SK-N-SH treated with all-trans-retinoic acid at 6 μM for 48 hours (cell line): ENCODE data around the gene EDIL3.

Experiments used
- ATAC-seq: fragments of 200-7000 bp; cut with Tn5 transposase; 3 replicates; pipeline ENCODE4 v1.9.1; 2020; ENCODE audit warnings: mild to moderate bottlenecking, moderate library complexity
- ARNTL ChIP-seq: fragments of 450-650 bp; formaldehyde crosslinking; IDR thresholded peaks from 2 replicates; pipeline ENCODE4 v1.5.0; 2020; ENCODE audit warnings: low read depth, mild to moderate bottlenecking, moderate library complexity, borderline replicate concordance
- BACH2 ChIP-seq: fragments of 250-450 bp; sonication (Bioruptor Pico); IDR thresholded peaks from 2 replicates; pipeline ENCODE4 v1.9.0; 2021; ENCODE audit warnings: mild to moderate bottlenecking, borderline replicate concordance
- CSDC2 ChIP-seq: fragments of 250-450 bp; sonication (Bioruptor Pico); IDR thresholded peaks from 2 replicates; pipeline ENCODE4 v1.5.0; 2020; ENCODE audit warnings: mild to moderate bottlenecking, moderate library complexity
- ESRRG ChIP-seq: fragments of 250-450 bp; sonication (Bioruptor Pico); IDR thresholded peaks from 2 replicates; pipeline ENCODE4 v1.6.1; 2021; ENCODE audit warnings: mild to moderate bottlenecking
- GLIS3 ChIP-seq: fragments of 250-450 bp; sonication (Bioruptor Pico); IDR thresholded peaks from 2 replicates; pipeline ENCODE4 v1.5.0; 2020; ENCODE audit warnings: mild to moderate bottlenecking, moderate library complexity
- ISL1 ChIP-seq: fragments of 250-450 bp; sonication (Bioruptor Pico); IDR thresholded peaks from 2 replicates; pipeline ENCODE4 v2.1.2; 2022; ENCODE audit warnings: mild to moderate bottlenecking, moderate library complexity
- OSR1 ChIP-seq: fragments of 250-450 bp; sonication (Bioruptor Pico); IDR thresholded peaks from 2 replicates; pipeline ENCODE4 v1.8.0; 2022; ENCODE audit warnings: moderate library complexity, mild to moderate bottlenecking, inconsistent platforms
- PPARA ChIP-seq: fragments of 250-450 bp; sonication (Bioruptor Pico); IDR thresholded peaks from 2 replicates; pipeline ENCODE4 v1.5.0; 2020; ENCODE audit warnings: mild to moderate bottlenecking, borderline replicate concordance
- TCF4 ChIP-seq: fragments of 250-450 bp; sonication (Bioruptor Pico); IDR thresholded peaks from 2 replicates; pipeline ENCODE4 v1.8.0; 2021; ENCODE audit warnings: mild to moderate bottlenecking, moderate library complexity, borderline replicate concordance
- ZC3H10 ChIP-seq: fragments of 250-450 bp; sonication (Bioruptor Pico); IDR thresholded peaks from 2 replicates; pipeline ENCODE4 v1.5.1; 2021; ENCODE audit warnings: mild to moderate bottlenecking, moderate library complexity
- ZFP3 ChIP-seq: fragments of 250-450 bp; sonication (Bioruptor Pico); IDR thresholded peaks from 2 replicates; pipeline ENCODE4 v1.5.0; 2020; ENCODE audit warnings: mild to moderate bottlenecking, moderate library complexity
- ZFP30 ChIP-seq: fragments of 450-650 bp; formaldehyde crosslinking; IDR thresholded peaks from 2 replicates; pipeline ENCODE4 v1.5.0; 2022; ENCODE audit warnings: mild to moderate bottlenecking, moderate library complexity
- ZNF565 ChIP-seq: fragments of 450-650 bp; formaldehyde crosslinking; conservative IDR thresholded peaks from 2 replicates; pipeline ENCODE4 v1.5.0; 2020; ENCODE audit warnings: low read depth, mild to moderate bottlenecking, moderate library complexity
- ZNF70 ChIP-seq: fragments of 450-650 bp; formaldehyde crosslinking; IDR thresholded peaks from 2 replicates; pipeline ENCODE4 v1.5.0; 2020; ENCODE audit warnings: mild to moderate bottlenecking, moderate library complexity
- ZNF8 ChIP-seq: fragments of 450-650 bp; formaldehyde crosslinking; IDR thresholded peaks from 2 replicates; pipeline ENCODE4 v1.5.0; 2020; ENCODE audit warnings: mild to moderate bottlenecking, moderate library complexity
- TF ChIP-seq, protein P1 (sequence below): fragments of 250-450 bp; sonication (Bioruptor Pico); IDR thresholded peaks from 2 replicates; pipeline ENCODE4 v1.8.0; 2020; ENCODE audit warnings: mild to moderate bottlenecking, moderate library complexity, borderline replicate concordance
- TF ChIP-seq, protein P2 (sequence below): fragments of 250-450 bp; sonication (Bioruptor Pico); IDR thresholded peaks from 2 replicates; pipeline ENCODE4 v1.8.0; 2021; ENCODE audit warnings: low read depth, mild to moderate bottlenecking, moderate library complexity, borderline replicate concordance
- TF ChIP-seq, protein P3 (sequence below): fragments of 250-450 bp; sonication (Bioruptor Pico); IDR thresholded peaks from 2 replicates; pipeline ENCODE4 v1.5.0; 2020; ENCODE audit warnings: mild to moderate bottlenecking, moderate library complexity
- TF ChIP-seq, protein P4 (sequence below): fragments of 250-450 bp; sonication (Bioruptor Pico); IDR thresholded peaks from 2 replicates; pipeline ENCODE4 v1.5.1; 2020; ENCODE audit warnings: low read depth, mild to moderate bottlenecking, moderate library complexity
- TF ChIP-seq, protein P5 (sequence below): fragments of 250-450 bp; sonication (Bioruptor Pico); IDR thresholded peaks from 2 replicates; pipeline ENCODE4 v1.5.1; 2021; ENCODE audit warnings: mild to moderate bottlenecking, moderate library complexity

EDIL3 gene

DNA sequence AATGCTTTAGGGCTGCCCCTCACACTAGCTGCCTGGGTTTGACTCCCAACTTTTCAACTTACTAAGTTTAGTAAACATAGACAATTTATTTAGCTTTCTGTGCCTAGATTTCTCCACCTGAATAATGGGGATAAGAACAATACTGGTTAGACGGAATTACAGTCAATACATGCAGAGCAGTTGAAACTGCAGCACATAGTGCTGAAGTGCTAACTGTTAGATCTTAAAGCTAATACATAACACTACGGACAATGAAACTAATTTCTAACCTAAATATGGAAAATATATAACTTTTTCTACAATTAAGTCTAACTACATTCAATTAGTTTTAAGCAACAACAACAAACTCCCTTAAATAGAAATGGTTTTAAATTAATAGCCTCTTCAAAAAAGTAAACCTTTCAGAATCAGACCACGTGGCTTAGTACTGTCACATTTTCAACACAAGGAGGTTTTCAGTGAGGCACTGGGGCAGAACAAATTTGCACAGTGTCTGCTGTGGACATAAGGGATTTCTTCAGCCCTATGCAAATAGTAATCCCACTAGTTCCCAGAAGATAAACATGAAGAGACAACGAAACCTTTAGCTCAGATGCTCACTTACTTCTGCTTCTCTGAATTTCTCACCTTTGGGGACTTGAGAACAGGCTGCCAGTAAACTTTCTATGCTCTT is 293.4 kb downstream of the EDIL3 start:
- ATAC-seq: no peak
- TF ChIP-seq, protein P1, sequence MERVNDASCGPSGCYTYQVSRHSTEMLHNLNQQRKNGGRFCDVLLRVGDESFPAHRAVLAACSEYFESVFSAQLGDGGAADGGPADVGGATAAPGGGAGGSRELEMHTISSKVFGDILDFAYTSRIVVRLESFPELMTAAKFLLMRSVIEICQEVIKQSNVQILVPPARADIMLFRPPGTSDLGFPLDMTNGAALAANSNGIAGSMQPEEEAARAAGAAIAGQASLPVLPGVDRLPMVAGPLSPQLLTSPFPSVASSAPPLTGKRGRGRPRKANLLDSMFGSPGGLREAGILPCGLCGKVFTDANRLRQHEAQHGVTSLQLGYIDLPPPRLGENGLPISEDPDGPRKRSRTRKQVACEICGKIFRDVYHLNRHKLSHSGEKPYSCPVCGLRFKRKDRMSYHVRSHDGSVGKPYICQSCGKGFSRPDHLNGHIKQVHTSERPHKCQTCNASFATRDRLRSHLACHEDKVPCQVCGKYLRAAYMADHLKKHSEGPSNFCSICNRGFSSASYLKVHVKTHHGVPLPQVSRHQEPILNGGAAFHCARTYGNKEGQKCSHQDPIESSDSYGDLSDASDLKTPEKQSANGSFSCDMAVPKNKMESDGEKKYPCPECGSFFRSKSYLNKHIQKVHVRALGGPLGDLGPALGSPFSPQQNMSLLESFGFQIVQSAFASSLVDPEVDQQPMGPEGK (CRISPR knock-in tag): no peak
- TF ChIP-seq BACH2 (CRISPR knock-in tag) (no peak), ZNF8 (no peak)
- TF ChIP-seq, protein P2, sequence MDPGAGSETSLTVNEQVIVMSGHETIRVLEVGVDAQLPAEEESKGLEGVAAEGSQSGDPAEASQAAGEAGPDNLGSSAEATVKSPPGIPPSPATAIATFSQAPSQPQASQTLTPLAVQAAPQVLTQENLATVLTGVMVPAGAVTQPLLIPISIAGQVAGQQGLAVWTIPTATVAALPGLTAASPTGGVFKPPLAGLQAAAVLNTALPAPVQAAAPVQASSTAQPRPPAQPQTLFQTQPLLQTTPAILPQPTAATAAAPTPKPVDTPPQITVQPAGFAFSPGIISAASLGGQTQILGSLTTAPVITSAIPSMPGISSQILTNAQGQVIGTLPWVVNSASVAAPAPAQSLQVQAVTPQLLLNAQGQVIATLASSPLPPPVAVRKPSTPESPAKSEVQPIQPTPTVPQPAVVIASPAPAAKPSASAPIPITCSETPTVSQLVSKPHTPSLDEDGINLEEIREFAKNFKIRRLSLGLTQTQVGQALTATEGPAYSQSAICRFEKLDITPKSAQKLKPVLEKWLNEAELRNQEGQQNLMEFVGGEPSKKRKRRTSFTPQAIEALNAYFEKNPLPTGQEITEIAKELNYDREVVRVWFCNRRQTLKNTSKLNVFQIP (CRISPR knock-in tag): no peak

DNA sequence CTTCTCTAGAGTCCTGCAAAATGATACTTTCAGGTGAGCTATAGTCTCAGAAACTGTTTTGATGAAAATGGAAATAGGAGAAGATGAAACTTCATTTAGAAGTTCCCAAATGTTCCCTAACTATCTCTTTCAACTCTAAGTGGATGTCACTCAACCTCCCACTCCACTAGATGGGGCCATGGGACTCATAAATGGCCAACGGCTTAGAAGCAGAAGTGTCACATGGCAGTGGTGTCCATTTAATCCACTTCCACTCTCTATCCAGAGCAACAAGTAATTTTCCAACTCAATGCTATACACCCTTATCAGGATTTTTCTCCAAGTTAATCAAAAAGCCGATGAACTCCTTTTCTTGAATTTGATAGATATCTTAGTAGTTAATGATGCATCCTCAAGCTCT is 295.7 kb downstream of the EDIL3 start:
- no peak for TF ChIP-seq TCF4 (CRISPR knock-in tag)
- TF ChIP-seq BACH2 (CRISPR knock-in tag): no peak
- TF ChIP-seq, protein P3, sequence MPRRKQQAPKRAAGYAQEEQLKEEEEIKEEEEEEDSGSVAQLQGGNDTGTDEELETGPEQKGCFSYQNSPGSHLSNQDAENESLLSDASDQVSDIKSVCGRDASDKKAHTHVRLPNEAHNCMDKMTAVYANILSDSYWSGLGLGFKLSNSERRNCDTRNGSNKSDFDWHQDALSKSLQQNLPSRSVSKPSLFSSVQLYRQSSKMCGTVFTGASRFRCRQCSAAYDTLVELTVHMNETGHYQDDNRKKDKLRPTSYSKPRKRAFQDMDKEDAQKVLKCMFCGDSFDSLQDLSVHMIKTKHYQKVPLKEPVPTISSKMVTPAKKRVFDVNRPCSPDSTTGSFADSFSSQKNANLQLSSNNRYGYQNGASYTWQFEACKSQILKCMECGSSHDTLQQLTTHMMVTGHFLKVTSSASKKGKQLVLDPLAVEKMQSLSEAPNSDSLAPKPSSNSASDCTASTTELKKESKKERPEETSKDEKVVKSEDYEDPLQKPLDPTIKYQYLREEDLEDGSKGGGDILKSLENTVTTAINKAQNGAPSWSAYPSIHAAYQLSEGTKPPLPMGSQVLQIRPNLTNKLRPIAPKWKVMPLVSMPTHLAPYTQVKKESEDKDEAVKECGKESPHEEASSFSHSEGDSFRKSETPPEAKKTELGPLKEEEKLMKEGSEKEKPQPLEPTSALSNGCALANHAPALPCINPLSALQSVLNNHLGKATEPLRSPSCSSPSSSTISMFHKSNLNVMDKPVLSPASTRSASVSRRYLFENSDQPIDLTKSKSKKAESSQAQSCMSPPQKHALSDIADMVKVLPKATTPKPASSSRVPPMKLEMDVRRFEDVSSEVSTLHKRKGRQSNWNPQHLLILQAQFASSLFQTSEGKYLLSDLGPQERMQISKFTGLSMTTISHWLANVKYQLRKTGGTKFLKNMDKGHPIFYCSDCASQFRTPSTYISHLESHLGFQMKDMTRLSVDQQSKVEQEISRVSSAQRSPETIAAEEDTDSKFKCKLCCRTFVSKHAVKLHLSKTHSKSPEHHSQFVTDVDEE (CRISPR knock-in tag): no peak
- TF ChIP-seq, protein P1 (CRISPR knock-in tag): no peak
- TF ChIP-seq, protein P4, sequence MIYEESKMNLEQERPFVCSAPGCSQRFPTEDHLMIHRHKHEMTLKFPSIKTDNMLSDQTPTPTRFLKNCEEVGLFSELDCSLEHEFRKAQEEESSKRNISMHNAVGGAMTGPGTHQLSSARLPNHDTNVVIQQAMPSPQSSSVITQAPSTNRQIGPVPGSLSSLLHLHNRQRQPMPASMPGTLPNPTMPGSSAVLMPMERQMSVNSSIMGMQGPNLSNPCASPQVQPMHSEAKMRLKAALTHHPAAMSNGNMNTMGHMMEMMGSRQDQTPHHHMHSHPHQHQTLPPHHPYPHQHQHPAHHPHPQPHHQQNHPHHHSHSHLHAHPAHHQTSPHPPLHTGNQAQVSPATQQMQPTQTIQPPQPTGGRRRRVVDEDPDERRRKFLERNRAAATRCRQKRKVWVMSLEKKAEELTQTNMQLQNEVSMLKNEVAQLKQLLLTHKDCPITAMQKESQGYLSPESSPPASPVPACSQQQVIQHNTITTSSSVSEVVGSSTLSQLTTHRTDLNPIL: no peak
- no peak for TF ChIP-seq ZNF8
- no peak for TF ChIP-seq ISL1 (CRISPR knock-in tag)
- no peak for TF ChIP-seq ZFP30 (CRISPR knock-in tag)
- no peak for TF ChIP-seq ARNTL (CRISPR knock-in tag)
- TF ChIP-seq ZNF565: no peak
- no peak for TF ChIP-seq ZNF70
- TF ChIP-seq, protein P5, sequence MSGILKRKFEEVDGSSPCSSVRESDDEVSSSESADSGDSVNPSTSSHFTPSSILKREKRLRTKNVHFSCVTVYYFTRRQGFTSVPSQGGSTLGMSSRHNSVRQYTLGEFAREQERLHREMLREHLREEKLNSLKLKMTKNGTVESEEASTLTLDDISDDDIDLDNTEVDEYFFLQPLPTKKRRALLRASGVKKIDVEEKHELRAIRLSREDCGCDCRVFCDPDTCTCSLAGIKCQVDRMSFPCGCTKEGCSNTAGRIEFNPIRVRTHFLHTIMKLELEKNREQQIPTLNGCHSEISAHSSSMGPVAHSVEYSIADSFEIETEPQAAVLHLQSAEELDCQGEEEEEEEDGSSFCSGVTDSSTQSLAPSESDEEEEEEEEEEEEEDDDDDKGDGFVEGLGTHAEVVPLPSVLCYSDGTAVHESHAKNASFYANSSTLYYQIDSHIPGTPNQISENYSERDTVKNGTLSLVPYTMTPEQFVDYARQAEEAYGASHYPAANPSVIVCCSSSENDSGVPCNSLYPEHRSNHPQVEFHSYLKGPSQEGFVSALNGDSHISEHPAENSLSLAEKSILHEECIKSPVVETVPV (CRISPR knock-in tag): no peak
- TF ChIP-seq PPARA (CRISPR knock-in tag): no peak
- TF ChIP-seq, protein P2 (CRISPR knock-in tag): no peak
- no peak for TF ChIP-seq ZC3H10 (CRISPR knock-in tag)
- TF ChIP-seq ESRRG (CRISPR knock-in tag): no peak
- no peak for TF ChIP-seq GLIS3 (CRISPR knock-in tag)
- TF ChIP-seq ZFP3: no peak
- no peak for TF ChIP-seq CSDC2
- no peak for TF ChIP-seq OSR1 (CRISPR knock-in tag)
- ATAC-seq: peak; percentile 50; the same call in 2 of the 3 replicates
